ENCODE results near the gene GRK2. TPM values are rescaled to one million over a fixed set of nuclear protein-coding genes. Genes with fewer than 3 reads are reported as not detected.
"Not testable (repeated sequence)": the region's sequence is repeated elsewhere in the genome, so short reads cannot be mapped to it uniquely, and the experiment has no call there.

The GRK2 gene
- 10 to 100 TPM; 51.6 to 52.6 TPM for total RNA-seq
- long read RNA-seq, partial matches to known transcripts: 6 of 15 reads
- long read RNA-seq, other reads (novel, unspliced or antisense): 6 of 15 reads

GRCh38 chr11:67266449-67267187 is at the start of gene GRK2:
Gene GRK2 (plus strand): TSS chr11:67266473. CDS start chr11:67266700, 227 bp downstream.
- peak; percentile 65 for DNase-seq
- peak in 1 of 2 donors; percentile 42 for ATAC-seq
- intact Hi-C loops (cut with DNase I): loop anchor here in 1 of 2 donors (1.0 kb wide), 1 partner anchor 51 kb away; no protein-coding TSS in a partner anchor

- intact Hi-C loops (cut with DNase I): no loop called here
- DNase-seq (no peak), ATAC-seq (no peak)
These were observed 38.5 kb upstream of the GRK2 start for GRCh38 chr11:67227726-67228125.

GRCh38 chr11:67230406-67230805 is 35.9 kb upstream of the GRK2 start:
- DNase-seq (no peak), ATAC-seq (no peak)
- intact Hi-C loops (cut with DNase I): loop anchor here in 1 of 2 donors (10.0 kb wide), 1 partner anchor 106 kb away; no protein-coding TSS in a partner anchor

- DNase-seq (no peak), ATAC-seq (no peak)
- intact Hi-C loops (cut with DNase I): loop anchor here in 1 of 2 donors (10.0 kb wide), 1 partner anchor 106 kb away; no protein-coding TSS in a partner anchor
These were observed 35.4 kb upstream of the GRK2 start for GRCh38 chr11:67230886-67231285.

GRCh38 chr11:67233584-67234190 is 32.6 kb upstream of the GRK2 start:
- intact Hi-C loops (cut with DNase I): loop anchor here in 1 of 2 donors (10.0 kb wide), 1 partner anchor 109 kb away; no protein-coding TSS in a partner anchor
- ATAC-seq: no peak
- DNase-seq: no peak

- not testable (repeated sequence) for ATAC-seq, DNase-seq
- intact Hi-C loops (cut with DNase I): loop anchor here in 1 of 2 donors (10.0 kb wide), 1 partner anchor 110 kb away; no protein-coding TSS in a partner anchor
These were observed 31.7 kb upstream of the GRK2 start for GRCh38 chr11:67234571-67234970.

GRCh38 chr11:67237574-67237973 is 28.7 kb upstream of the GRK2 start:
- ATAC-seq (no peak), DNase-seq (no peak)
- intact Hi-C loops (cut with DNase I): loop anchor here in 1 of 2 donors (10.0 kb wide), 1 partner anchor 113 kb away; no protein-coding TSS in a partner anchor

GRCh38 chr11:67238894-67239782 is 27.1 kb upstream of the GRK2 start:
- ATAC-seq (no peak), DNase-seq (no peak)
- intact Hi-C loops (cut with DNase I): loop anchor here in 1 of 2 donors (10.0 kb wide), 1 partner anchor 114 kb away; no protein-coding TSS in a partner anchor

- intact Hi-C loops (cut with DNase I): loop anchor here in 1 of 2 donors (10.0 kb wide), 1 partner anchor 115 kb away; no protein-coding TSS in a partner anchor
- DNase-seq (peak; percentile 98), ATAC-seq (peak; percentile 98)
These were observed 26.3 kb upstream of the GRK2 start for GRCh38 chr11:67239783-67240575.

- DNase-seq: peak; percentile 80
- ATAC-seq: peak; percentile 28 to 66
- intact Hi-C loops (cut with DNase I): no loop called here
These were observed 25.5 kb upstream of the GRK2 start for GRCh38 chr11:67240576-67241389.

- intact Hi-C loops (cut with DNase I): no loop called here
- DNase-seq (no peak), ATAC-seq (no peak)
These were observed 23.7 kb upstream of the GRK2 start for GRCh38 chr11:67242548-67242947.

GRCh38 chr11:67243051-67243450 is 23.2 kb upstream of the GRK2 start:
- intact Hi-C loops (cut with DNase I): no loop called here
- ATAC-seq: no peak
- DNase-seq: no peak

GRCh38 chr11:67245046-67245445 is 21.2 kb upstream of the GRK2 start:
- intact Hi-C loops (cut with DNase I): no loop called here
- no peak for ATAC-seq
- DNase-seq: no peak

GRCh38 chr11:67247946-67248550 is 18.2 kb upstream of the GRK2 start:
- DNase-seq (no peak), ATAC-seq (no peak)
- intact Hi-C loops (cut with DNase I): no loop called here

- ATAC-seq (peak; percentile 71 to 75), DNase-seq (no peak)
- intact Hi-C loops (cut with DNase I): no loop called here
These were observed 17.6 kb upstream of the GRK2 start for GRCh38 chr11:67248653-67249052.

- intact Hi-C loops (cut with DNase I): no loop called here
- ATAC-seq: no peak
- no peak for DNase-seq
These were observed 15.9 kb upstream of the GRK2 start for GRCh38 chr11:67250059-67251043.

Data from left cardiac atrium (tissue), 4 donors.